HG03575 (cell line): ENCODE data around the gene C3.
"Not testable (repeated sequence)": the region's sequence is repeated elsewhere in the genome, so short reads cannot be mapped to it uniquely, and the experiment has no call there.

ENCODE experiments used
- ATAC-seq: cut with Tn5 transposase; IDR thresholded peaks from one replicate; pipeline ENCODE4 v1.9.1; 2021; ENCODE audit not compliant: unreplicated experiment, insufficient number of reproducible peaks, low FRiP score; ENCODE audit errors: extremely low read depth

Gene C3

DNA sequence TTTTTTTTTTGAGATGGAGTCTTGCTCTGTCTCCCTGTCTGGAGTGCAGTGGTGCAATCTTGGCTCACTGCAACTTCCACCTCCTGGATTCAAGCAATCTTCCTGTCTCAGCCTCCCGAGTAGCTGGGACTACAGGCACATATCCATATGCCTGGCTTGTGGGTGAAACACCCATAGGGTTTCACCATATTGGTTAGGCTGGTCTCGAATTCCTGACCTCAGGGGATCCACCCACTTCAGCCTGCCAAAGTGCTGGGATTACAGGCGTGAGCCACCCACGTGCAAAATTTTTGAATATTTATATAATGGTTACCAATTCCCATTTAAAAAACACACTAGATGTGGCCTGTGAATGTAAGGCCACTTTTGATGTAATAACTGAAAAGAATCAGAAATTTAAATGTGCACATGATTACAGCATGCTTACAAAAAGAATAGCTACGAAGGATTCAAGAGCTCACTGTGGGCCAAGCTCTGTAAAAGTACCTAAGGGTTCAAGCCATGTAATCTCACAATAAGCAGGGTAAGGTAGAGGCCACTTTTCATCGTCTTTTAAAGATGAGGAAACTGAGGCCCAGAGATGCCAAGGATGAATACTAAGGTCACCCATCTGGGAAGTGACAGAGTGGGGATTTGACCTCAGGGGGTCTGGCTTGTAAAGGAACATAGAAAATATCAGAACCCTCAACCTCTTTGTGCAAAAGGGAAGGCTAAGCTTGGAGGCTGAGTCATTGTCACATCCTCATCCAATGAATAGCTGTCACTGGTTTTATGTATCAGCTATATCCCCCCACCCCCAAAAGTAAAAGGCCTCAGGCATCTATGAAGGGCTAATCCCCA is 68.3 kb downstream of the C3 start:
- no peak for ATAC-seq

- no peak for ATAC-seq
These were observed 71.3 kb downstream of the C3 start for GRCh38 chr19:6649185-6649584.

GRCh38 chr19:6648141-6648715 is 72.2 kb downstream of the C3 start:
- no peak for ATAC-seq

- no peak for ATAC-seq
These were observed 75.7 kb downstream of the C3 start for GRCh38 chr19:6644796-6645195.

GRCh38 chr19:6640333-6640732 is 80.1 kb downstream of the C3 start:
- ATAC-seq, result not testable (repeated sequence)

DNA sequence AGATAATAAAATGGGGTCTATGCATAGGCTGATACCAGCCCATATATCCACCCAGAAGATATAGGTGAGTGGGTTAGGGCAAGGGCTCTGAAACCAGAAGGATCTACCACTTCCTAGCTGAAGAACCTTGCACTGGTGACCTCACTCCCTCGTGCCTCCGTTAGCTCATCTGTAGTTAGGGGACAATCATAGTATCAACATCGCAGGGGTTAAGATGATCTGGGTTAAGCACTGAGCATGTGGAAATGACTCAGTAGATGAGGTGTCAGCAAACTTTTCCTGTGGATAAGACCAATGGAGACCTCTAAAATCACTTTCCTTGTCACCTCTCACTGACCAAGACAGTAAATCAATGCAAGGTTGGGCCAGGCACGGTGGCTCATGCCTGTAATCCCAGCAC is 81.0 kb downstream of the C3 start:
- ATAC-seq, result no peak

GRCh38 chr19:6633456-6633813 is 87.0 kb downstream of the C3 start:
- not testable (repeated sequence) for ATAC-seq

DNA sequence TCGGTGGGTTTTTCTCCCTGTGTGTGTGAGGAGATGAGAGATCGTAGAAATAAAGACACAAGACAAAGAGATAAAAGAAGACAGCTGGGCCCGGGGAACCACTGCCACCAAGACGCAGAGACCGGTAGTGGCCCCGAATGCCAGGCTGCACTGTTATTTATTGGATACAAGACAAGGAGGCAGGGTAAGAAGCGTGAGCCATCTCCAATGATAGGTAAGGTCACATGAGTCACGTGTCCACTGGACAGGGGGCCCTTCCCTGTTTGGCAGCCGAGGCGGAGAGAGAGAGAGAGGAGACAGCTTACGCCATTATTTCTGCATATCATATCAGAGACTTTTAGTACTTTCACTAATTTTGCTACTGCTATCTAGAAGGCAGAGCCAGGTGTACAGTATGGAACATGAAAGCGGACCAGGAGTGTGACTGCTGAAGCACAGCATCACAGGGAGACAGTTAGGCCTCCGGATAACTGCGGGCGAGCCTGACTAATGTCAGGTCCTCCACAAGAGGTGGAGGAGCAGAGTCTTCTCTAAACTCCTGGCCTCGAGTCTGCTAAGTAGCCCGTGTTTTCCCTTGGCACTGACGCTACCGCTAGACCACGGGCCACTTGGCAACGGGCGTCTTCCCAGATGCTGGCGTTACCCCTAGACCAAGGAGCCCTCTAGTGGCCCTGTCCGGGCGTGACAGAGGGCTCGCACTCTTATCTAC is 87.5 kb downstream of the C3 start:
- not testable (repeated sequence) for ATAC-seq

GRCh38 chr19:6632002-6632621 is 88.3 kb downstream of the C3 start:
- ATAC-seq, result no peak
